ENCODE results near the gene ACOXL.
"Not testable (repeated sequence)": the region's sequence is repeated elsewhere in the genome, so short reads cannot be mapped to it uniquely, and the experiment has no call there.

ACOXL gene

GRCh38 chr2:111022633-111023032, 290.3 kb downstream of the ACOXL start:
- DNase-seq: no peak

GRCh38 chr2:111024496-111024895, 292.1 kb downstream of the ACOXL start:
- DNase-seq: no peak

- no peak for DNase-seq
These were observed 292.9 kb downstream of the ACOXL start for GRCh38 chr2:111025288-111025687.

GRCh38 chr2:111028720-111029119, 296.3 kb downstream of the ACOXL start:
- DNase-seq: no peak

- no peak for DNase-seq
These were observed 297.0 kb downstream of the ACOXL start for GRCh38 chr2:111029181-111029927.

- no peak for DNase-seq
These were observed 298.0 kb downstream of the ACOXL start for GRCh38 chr2:111030260-111030891.

DNA sequence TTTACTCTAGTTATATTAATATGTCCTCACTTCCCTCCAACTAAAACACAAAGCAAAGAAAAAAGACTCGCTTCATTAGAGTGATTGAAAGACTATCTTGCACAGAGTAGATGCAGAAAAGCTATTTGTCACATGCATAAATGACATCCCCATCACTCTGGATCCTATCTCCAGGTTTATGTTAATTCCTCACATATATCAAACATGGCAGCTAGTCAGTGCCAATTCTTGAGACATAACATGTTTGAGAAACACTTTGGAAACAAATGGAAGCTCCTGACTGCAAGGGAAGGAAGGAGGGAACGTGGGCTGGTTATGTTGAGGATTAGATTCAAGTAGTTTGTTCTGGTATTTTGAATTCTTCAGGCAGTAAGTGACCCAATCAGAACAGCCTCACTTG, 298.6 kb downstream of the ACOXL start:
- no peak for DNase-seq

GRCh38 chr2:111031546-111032478, 299.4 kb downstream of the ACOXL start:
- no peak for DNase-seq

DNA sequence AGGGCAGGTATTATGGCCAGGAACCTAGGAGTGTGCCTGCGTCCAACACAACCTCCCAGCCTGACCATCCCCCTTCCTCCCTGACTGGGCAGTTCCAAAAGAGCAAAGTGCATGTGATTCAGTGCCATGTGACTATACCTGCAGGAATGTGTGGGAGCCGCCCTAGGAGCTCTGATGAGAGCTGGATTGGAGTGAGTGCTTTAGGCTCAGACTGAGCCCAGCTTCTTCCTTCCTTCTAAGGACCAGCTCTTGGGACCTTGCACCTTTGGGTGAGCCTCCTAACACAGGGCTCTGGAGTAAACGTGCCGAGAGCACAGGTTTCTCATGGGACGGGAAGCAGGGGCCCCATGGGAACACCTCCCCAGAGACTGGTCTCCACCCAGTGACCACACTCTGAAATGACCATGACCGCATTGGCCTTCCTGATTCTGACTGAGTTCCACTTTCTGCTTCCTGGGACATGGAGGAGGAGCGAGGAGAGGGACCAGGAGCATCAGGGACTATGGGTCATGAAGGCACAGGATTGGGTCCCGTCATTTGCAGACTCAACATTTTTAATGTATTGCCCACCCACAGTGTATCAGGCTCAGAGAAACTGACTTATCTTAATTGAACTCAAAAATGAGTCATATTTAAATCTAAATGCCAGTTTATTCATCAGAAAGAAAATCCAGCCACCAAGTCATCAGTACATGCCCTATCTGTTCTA, 300.5 kb downstream of the ACOXL start:
- no peak for DNase-seq

DNA sequence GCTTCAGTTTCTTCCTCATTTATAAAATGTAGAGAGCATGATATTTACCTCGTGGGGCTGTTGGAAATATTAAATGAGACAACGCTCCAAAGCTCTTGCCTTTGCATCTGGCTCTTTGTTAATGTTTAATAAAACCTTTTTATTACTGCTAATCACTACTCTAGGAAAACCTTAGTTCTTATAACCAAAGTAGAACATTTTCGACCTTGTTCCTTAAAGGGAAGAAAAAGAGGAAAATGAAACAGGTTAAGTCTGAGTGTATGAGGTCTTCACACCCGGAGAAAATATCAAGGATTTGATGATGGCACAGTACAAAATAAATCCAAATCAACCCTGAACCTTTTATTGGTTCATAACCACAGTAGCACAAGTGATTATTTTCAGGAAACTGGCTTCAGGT, 301.8 kb downstream of the ACOXL start:
- DNase-seq: no peak

GRCh38 chr2:111034606-111035005, 302.2 kb downstream of the ACOXL start:
- DNase-seq: no peak

DNA sequence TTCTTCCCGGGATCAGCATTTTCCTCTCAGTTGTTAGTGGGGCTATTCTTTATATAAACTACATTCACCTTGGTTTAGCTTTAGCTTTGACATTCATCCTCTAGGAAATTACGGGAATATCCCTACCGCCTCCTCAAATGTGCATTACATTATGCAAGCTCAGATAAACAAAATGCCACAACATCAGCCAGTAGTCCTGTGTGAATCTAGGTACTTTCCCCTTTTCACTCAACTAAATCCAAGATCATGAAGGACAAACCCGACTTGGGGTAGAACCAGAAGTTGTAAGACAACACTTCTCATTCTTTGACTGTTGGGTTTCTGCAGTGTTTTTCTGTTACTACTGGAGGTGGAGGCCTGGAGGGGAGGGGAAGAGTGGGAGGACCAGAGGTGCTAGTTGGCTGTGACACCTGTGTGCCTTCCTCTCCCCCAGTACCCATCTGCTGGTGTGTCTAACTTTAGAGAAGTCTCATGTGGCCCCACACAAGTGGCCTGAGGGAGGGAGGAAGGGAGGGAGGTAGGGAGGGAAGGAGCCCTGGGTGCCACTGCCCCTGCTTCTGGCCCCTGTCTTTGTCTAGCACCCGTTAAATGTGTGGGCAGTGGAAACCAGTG, 303.6 kb downstream of the ACOXL start:
- DNase-seq: no peak

DNA sequence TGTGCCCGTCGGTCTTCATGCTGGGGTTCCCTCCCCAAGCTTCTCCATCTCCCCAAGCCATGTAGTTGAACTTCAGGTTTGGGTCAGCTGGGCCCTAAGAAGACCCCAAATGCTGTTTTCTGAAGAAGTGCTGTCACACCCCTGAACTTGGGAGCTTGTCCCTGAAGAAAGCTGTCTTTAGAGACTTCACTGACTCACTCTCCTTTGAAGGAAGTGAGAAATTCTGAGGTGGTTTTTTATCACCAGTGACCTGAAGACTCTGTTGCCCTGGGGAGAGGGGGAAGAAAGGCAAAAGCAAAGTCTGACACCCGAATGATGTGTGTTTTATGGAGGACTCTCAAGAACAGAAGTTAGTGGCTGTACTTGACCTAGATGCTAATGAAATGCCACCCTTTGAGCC, 304.8 kb downstream of the ACOXL start:
- no peak for DNase-seq

- no peak for DNase-seq
These were observed 307.4 kb downstream of the ACOXL start for GRCh38 chr2:111039628-111040383.

DNA sequence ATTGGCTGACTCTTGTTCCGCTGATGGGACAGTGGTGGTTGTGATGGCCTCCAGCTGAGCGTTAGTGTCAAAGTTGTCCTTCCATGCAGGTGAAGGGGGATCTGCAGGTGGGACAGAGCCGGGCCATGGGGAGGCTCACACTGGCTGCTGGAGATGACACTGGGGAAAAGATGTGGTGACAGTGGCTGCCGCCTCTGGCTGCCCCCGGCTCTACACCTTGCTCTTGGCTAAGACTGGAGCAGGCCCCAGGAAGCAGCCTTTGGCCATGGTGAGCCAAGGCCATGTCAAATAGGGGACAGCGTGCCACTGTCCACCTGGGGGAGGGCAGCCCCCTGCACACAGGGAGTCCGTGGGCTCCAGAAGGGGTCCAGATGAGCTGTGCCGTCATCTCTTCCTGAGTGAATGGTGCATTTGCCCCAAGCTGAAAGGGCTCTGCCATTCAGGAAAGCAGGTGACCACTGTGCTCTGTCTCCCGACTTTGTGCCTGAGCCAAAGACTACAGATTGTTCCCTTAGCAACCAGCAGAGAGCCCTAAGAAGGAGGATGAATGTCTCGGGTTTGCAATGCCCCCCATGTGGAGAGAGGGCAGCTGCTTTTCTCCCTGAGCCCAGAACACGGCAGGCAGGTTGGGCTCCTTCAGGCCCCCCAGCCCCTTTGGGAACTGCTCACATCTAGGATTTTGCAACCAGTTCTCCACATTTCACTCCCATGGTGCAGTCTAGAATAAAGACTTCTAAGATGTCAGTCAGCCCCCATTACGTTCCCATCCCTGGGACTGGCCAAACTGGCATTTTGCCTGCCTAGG, 309.2 kb downstream of the ACOXL start:
- no peak for DNase-seq

GRCh38 chr2:111042261-111042660, 309.9 kb downstream of the ACOXL start:
- no peak for DNase-seq

- DNase-seq: no peak
These were observed 310.7 kb downstream of the ACOXL start for GRCh38 chr2:111042772-111043771.

DNA sequence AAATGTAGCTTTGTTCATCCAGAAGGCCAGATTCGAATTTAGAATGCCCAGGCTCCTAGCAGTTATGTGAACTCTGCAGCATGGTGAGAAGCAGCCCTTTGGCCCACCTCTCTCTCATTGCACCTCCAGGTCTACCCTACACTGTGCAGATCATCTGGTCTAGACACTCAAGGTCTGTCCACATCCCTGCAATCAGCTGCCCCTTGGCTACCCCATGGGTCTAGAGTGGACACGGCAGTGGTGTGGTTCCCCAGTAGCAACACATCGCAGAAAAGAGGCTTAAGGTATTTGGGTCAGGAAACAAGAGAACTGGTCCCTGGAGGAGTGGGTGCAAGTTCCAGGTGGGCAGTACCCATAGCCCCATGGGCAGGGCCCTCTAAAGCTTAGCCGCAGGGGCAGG, 311.7 kb downstream of the ACOXL start:
- no peak for DNase-seq

DNA sequence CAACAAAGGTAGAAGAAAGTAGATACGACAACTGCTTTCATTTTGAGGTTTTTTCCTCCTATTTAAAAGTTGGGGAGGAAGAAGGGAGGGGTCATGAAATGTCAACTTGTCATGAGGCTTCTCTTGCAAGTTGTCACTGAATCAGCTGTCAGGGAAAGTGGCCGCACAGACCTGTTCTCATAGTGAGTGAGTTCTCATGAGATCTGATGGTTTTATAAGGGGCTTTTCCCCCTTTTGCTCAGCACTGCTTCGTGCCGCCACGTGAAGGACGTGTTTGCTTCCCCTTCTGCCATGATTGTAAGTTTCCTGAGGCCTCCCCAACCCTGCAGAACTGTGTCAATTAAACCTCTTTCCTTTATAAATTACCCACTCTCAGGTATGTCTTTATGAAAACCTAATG, 312.9 kb downstream of the ACOXL start:
- not testable (repeated sequence) for DNase-seq

Data from activated CD4-positive, CD25-positive, alpha-beta regulatory T cell treated with anti-CD3 and anti-CD28 coated beads, Interleukin-2, amount 50 U/mL, for 72 hours (primary cell).